H7 (cell line): Measurements from ENCODE around the gene SPOPL. TPM values are rescaled to one million over a fixed set of nuclear protein-coding genes. Genes with fewer than 3 reads are reported as not detected.
"Not testable (repeated sequence)": the region's sequence is repeated elsewhere in the genome, so short reads cannot be mapped to it uniquely, and the experiment has no call there.

Experiments used
- DNase-seq: peaks from one replicate; pipeline ENCODE4 v3.0.0; 2012
- H3K27me3 ChIP-seq: 2 replicates; pipeline ENCODE4 v1.6.0; 2011; ENCODE audit warnings: mild to moderate bottlenecking, low read length; ENCODE audit not compliant: control insufficient read depth, insufficient read depth
- H3K36me3 ChIP-seq: replicated peaks from 2 replicates; pipeline ENCODE4 v1.5.1; 2011; ENCODE audit warnings: low read length; ENCODE audit not compliant: control insufficient read depth, insufficient read depth
- H3K4me3 ChIP-seq: 2 replicates; pipeline ENCODE4 v1.5.1; 2011; ENCODE audit warnings: low read depth, mild to moderate bottlenecking, control low read depth, low read length, moderate library complexity; ENCODE audit not compliant: insufficient read depth
- total RNA-seq: library from RNA; depleted of rRNA; stranded (reverse); fragments of >200 nt; shearing (Covaris generic); gene quantifications from 2 replicates; pipeline ENCODE4 v1.2.3, GENCODE V29; 2014

Gene SPOPL
- total RNA-seq, 1 experiment from 2014 or later = 5.1 TPM

GRCh38 chr2:138503087-138503442, 1.5 kb downstream of the SPOPL start:
- H3K36me3 ChIP-seq = no peaks in the 10 kb centered on the region
- no peaks in the 10 kb centered on the region for H3K27me3 ChIP-seq
- DNase-seq = no peak
- H3K4me3 ChIP-seq = peak overlapping the region; percentile 85

DNA sequence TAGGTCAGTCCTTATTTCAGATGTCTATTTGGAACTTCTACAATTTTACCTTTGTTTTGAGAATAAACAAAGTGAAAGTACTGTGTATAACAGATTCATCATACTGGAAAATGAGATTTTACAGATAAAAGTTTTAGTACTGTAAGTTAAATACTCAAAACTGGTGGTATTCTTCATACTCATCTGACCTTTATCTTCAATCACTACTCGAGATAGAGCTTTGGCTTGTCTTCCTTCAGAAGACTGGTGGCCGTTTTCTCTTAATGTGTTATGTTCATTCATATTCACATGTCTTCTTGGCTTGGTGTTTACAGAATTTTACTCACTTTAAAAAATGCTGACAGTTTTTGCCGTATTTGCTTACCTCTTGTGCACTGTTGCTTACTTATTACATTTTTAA, 2.1 kb downstream of the SPOPL start:
- no peak for DNase-seq
- Histone ChIP-seq H3K36me3 (no peaks in the 10 kb centered on the region), H3K4me3 (no peak overlapping the region), H3K27me3 (no peaks in the 10 kb centered on the region)

DNA sequence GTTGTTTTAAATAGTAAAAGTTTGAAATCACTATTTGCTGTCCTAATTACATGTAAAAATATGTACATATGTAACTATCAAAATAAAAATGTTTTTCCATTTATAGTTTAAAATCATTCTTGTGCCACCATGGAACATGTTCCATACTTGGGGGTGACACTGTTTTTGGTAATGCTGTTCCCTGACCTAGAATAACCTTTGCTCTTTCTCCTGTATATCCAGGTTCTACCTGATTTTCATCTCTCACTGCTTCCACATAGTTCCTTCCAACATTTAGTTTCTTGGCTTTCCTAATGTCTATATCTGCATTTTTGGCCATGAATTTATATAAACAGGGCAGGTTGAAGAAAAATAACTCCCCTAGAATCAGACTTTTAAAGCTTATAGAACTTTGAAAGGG, 2.5 kb downstream of the SPOPL start:
- Histone ChIP-seq H3K36me3 (no peaks in the 10 kb centered on the region), H3K4me3 (no peak overlapping the region), H3K27me3 (no peaks in the 10 kb centered on the region)
- no peak for DNase-seq

GRCh38 chr2:138504546-138505235, 3.1 kb downstream of the SPOPL start:
- no peaks in the 10 kb centered on the region for H3K27me3 ChIP-seq
- H3K4me3 ChIP-seq = no peak overlapping the region
- no peak for DNase-seq
- no peaks in the 10 kb centered on the region for H3K36me3 ChIP-seq

- Histone ChIP-seq H3K4me3 (no peak overlapping the region), H3K27me3 (no peaks in the 10 kb centered on the region), H3K36me3 (no peaks in the 10 kb centered on the region)
- no peak for DNase-seq
Observed at GRCh38 chr2:138507267-138507666, 5.7 kb downstream of the SPOPL start.

GRCh38 chr2:138510319-138510718, 8.7 kb downstream of the SPOPL start:
- Histone ChIP-seq H3K27me3 (no peaks in the 10 kb centered on the region), H3K4me3 (no peak overlapping the region), H3K36me3 (no peaks in the 10 kb centered on the region)
- no peak for DNase-seq

DNA sequence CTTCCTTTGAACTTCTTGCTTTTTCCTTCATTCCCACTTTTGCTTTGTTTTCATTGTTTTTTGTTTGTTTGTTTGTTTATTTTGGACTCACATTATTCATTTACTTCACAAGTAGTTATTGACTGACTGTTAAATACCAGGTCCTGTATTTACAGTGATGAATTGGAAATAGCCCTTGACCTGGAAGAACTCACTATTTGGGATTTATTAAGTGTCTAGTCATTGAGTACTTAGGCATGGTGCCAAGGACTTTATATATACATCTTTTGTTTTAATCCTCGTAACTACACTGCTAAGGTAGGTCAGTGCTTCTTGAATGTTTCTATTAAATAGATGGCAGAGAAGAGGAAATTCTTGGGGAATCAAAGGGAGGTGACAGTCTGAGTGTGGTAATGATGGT, 11.1 kb downstream of the SPOPL start:
- no peak for DNase-seq
- no peaks in the 10 kb centered on the region for H3K27me3 ChIP-seq
- no peaks in the 10 kb centered on the region for H3K36me3 ChIP-seq
- no peak overlapping the region for H3K4me3 ChIP-seq

- DNase-seq = no peak
- no peak overlapping the region for H3K4me3 ChIP-seq
- H3K27me3 ChIP-seq = no peaks in the 10 kb centered on the region
- H3K36me3 ChIP-seq = no peaks in the 10 kb centered on the region
Observed at GRCh38 chr2:138514173-138514572, 12.6 kb downstream of the SPOPL start.

- no peak for DNase-seq
- Histone ChIP-seq H3K36me3 (no peaks in the 10 kb centered on the region), H3K4me3 (no peak overlapping the region), H3K27me3 (no peaks in the 10 kb centered on the region)
Observed at GRCh38 chr2:138515092-138515491, 13.5 kb downstream of the SPOPL start.

GRCh38 chr2:138516030-138516704, 14.6 kb downstream of the SPOPL start:
- DNase-seq = no peak
- no peak overlapping the region for H3K4me3 ChIP-seq
- H3K36me3 ChIP-seq = no peaks in the 10 kb centered on the region
- no peaks in the 10 kb centered on the region for H3K27me3 ChIP-seq

DNA sequence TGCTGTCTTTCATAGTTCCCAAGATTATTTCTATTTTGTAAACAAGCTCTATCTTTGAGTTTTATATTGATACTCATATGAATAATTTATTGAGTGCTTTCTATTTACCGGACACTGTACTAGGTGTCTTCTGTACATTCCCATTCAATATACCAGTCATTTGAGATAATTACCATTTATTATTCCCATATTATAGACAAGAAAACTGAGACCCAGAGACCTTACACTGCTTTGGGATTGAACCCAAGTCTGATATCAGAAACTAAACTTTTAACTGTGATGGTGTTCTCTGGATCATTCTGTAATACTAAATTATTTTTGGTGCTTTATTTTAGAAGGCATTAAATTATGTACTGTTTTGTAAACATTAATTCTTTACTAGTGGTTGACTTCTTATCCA, 17.3 kb downstream of the SPOPL start:
- H3K36me3 ChIP-seq = no peaks in the 10 kb centered on the region
- H3K27me3 ChIP-seq = no peaks in the 10 kb centered on the region
- no peak overlapping the region for H3K4me3 ChIP-seq
- DNase-seq = no peak

DNA sequence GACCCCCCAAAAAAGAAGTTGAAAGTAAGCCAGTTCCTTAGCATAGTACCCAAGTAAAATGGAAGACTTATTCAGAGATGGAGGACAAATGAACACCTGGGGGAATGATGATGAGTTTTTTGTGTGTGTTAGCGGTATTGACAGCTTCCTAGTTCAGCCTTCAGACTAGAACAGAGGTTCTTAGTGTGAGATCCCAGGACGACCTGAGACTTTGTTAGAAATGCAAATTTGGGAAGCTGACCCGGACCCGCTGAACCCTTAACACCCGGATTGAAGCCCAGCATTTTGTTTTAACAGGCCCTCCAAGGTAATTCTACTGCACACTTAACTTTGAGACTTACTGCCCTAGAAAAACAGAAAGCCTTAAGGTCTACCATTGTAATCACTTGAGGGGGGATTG, 20.3 kb downstream of the SPOPL start:
- Histone ChIP-seq H3K4me3 (no peak overlapping the region), H3K27me3 (no peaks in the 10 kb centered on the region), H3K36me3 (no peaks in the 10 kb centered on the region)
- DNase-seq = peak; percentile 17

DNA sequence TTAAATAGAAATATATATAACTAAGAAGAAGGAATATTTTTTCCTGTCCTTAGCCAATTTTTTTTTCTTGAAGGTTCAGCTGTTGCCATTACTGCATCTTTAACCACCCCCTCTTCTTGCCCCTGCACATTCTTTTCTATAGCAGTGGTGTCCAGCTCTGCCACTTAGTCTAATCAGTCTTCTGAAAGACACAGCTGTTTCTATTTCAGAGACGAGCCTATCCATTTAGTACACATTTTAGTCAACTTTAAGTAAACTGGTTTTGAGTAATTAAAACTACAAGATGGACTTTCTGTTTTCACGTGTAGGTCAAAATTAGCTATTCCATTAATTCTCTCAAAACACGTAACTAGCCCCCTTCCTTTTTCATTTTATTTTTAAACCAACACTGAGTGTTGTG, 21.0 kb downstream of the SPOPL start:
- Histone ChIP-seq H3K4me3 (no peak overlapping the region), H3K36me3 (no peaks in the 10 kb centered on the region), H3K27me3 (no peaks in the 10 kb centered on the region)
- DNase-seq = no peak

DNA sequence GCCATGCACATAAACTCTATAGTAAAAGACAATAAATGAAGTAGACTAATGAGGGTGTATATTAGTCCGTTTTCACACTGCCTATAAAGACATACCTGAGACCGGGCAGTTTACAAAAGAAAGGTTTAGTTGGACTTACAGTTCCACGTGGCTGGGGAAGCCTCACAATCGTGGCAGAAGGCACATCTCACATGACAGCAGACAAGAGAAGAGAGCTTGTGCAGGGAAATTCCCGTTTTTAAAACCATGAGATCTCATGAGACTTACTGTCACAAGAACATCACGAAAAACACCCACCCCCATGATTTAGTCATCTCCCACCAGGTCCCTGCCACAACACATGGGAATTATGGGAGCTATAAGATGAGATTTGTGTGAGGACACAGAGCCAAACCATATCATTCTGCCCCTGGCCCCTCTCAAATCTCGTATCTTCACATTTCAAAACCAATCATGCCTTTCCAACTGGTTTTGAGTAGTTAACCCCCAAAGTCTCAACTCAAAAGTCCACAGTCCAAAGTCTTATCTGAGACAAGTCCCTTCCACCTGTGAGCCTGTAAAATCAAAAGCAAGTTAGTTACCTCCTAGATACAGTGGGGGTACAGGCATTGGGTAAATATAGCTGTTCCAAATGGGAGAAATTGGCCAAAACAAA, 21.6 kb downstream of the SPOPL start:
- not testable (repeated sequence) for H3K36me3 ChIP-seq, H3K27me3 ChIP-seq, H3K4me3 ChIP-seq, DNase-seq

DNA sequence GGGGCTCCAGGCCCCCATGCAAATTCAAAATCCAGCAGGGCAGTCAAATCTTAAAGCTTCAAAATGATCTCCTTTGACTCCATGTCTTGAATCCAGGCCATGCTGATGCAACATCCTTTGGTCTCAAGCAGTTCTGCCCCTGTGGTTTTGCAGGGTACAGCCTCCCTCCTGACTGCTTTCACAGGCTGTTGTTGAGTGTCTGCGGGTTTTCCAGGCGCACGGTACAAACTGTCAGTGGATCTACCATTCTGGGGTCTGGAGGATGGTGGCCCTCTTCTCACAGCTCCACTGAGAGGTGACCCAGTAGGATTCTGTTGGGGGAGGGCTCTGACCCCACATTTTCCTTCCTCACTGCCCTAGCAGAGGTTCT, 22.1 kb downstream of the SPOPL start:
- H3K27me3 ChIP-seq, H3K36me3 ChIP-seq, DNase-seq, H3K4me3 ChIP-seq: not testable (repeated sequence)
